GM10847 (cell line): Measurements from ENCODE around the gene WDR89.

ENCODE experiments used
- POLR2A ChIP-seq: IDR thresholded peaks from 2 replicates; pipeline ENCODE4 v1.6.1; 2011; ENCODE audit not compliant: insufficient read length; ENCODE audit errors: extremely low read depth

Gene WDR89

DNA sequence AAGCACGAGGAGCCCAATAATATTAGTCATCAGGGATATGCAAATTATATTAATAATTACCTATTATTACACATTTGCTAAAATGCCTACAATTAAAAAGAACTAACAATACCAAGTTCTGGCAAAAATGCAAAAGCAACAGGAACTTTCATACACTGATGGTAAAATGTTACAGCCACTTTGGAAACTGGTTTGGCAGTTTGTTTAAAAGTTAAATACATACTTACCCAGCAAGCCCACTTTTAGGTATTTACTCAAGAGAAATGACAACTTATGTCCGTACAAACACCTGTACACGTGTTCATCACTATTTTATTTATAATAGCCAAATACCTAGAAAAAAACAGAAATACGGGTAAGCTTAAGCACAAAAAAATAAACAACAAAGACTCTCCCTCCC is 17.0 kb downstream of the WDR89 start:
- TF ChIP-seq POLR2A = no peak

DNA sequence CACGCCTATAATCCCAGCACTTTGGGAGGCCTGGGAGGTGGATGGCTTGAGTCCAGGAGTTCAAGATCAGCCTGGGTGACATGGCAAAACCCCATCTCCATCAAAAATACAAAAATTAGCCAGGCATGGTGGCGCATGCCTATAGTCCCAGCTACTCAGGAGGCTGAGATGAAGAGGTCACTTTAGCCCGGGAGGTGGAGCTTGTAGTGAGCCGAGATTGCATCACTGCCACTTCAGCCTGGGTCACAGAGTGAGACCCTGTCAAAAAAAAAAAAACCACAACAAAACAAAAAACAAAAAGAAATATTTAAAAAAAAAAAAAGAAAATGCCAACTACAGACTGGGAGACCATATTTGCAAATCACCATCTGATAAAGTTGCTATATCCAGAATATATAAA is 17.5 kb downstream of the WDR89 start:
- no peak for TF ChIP-seq POLR2A

DNA sequence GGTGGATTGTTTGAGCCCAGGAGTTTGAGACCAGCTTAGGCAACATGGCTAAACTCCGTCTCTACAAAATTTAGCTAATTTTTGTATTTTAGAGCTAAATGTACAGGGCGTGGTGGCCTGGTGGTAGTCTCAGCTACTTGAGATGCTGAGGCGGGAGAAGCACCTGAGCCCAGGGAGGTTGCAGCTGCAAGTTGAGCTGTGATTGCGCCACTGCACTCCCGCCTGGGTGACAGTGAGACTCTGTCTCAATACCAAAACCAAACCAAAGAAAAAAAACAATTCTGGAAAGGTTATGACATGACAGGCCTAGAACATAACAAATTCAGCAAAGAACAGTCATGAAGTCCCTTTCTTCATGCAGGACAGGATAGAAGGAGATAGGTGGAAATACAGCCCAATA is 25.7 kb downstream of the WDR89 start:
- TF ChIP-seq POLR2A = no peak

DNA sequence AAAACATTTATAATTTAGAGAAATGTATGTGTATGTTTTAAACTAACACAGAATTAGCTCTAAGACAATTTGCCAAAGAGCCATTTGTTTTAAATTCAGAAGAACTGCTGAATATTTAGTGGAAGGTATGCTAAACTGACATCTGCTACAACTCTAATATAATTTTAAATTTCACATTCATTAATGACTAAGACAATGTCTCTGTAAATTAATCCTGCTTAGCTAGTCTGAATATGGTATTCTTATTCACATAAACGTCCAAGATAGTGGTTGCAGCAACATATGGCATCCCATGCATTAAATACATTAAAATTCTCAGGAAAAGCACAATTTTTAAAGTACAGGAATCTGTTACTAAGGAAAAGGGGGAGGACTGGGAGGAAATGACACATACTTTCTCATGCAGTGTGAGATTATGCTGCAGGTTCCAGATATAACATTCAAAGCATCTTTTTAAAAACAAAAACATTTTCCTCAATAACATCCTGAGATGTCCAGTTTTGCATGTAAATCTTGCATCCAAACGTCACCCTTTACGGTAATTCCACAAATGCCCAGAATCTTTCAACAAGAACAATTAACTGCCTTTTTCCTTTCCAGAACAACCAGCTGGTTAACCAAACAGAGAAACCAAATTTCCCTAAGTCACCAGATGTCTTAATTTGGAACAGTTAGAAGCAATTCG is 26.9 kb downstream of the WDR89 start:
- TF ChIP-seq POLR2A = no peak

DNA sequence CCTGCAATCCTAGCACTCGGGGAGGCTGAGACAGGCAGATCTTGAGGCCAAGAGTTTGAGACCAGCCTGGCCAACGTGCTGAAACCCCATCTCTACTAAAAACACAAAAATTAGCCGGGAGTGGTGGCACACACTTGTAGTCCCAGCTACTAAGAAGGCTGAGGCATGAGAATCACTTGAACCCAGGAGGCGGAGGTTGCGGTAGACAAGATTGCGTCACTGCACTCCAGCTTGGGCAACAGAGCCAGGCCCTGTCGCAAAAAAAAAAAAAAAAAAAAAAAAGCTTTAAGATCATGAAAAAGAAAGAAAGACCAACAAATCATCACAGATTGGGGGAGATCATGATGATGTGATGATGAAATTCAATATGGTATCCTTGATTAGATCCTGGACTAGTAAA is 30.6 kb downstream of the WDR89 start:
- TF ChIP-seq POLR2A = no peak

DNA sequence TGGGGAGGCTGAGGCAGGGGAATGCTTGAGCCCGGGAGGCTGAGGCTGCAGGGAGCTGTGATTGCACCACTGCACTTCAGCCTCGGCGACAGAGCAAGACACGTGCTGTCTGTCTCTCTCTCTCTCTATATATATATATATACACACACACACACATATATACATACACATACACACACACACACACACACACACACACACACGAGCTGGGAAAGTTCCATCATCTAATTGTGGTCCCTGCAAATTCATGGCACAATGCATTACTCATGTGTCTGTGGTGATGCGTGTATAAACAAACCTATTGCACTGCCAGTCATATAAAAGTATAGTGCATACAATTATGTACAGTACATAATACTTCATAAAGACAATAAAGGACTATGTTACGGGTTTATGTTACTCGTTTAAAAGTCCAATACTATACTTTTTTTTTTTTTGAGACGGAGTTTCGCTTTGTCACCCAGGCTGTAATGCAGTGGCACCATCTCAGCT is 36.6 kb downstream of the WDR89 start:
- no peak for TF ChIP-seq POLR2A

DNA sequence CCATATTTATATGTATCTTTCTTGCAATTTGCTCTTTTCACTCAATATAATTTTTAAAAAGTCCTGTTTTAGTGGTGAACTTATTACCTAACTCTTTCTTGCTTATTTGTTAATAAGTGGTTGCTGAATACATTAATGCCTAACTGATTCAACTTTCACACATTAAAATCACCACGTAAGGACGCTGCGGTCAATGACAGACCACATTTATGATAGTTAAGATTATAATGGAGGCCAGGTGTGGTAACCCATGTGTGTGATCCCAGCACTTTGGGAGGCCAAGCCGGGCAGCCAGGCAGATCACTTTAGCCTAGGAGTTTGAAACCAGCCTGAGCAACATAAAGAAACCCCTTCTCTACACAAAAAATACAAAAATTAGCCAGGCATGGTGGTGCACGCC is 37.0 kb downstream of the WDR89 start:
- TF ChIP-seq POLR2A = no peak

DNA sequence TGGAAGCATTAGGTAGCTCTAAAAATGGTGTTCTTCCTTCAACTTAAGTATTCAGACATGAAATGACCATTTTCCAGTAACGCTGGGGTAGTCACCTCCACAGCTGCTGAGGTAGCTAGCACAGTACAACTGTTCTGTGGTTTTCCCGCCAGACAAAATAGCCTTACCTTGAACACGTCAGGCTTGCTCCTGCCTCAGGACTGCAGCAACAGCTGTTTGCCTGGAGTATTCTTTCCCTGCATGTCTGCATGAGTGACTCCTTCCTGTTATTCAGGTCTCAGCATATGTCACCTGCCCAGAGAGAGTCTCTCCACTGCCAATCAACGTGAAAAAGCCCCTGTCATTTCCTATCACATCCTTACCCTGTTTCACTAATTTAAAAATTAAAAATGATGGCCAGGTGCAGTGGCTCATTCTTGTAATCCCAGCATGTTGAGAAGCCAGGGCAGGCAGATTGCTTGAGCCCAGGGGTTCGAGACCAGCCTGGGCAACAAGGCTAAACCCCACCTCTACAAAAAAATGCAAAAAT is 37.9 kb downstream of the WDR89 start:
- TF ChIP-seq POLR2A = no peak

DNA sequence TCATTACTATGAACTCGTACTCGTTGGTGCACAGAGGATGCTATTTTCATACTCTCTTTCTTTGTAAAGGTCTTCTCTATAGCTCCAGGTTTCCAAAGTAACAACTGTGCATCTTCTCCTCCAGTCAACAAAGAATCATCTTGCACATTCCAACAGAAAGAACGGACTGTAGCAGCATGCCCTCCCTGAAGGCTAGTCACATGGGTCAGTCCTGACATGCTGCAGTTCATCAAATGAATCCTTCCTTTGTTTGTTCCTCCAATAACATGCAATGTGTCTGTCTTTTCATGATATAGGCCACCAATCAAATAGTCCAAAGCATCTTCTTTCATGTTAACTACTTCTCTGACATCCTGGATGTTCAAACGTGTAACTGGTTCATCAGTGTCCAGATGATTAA is 42.9 kb downstream of the WDR89 start:
- no peak for TF ChIP-seq POLR2A

DNA sequence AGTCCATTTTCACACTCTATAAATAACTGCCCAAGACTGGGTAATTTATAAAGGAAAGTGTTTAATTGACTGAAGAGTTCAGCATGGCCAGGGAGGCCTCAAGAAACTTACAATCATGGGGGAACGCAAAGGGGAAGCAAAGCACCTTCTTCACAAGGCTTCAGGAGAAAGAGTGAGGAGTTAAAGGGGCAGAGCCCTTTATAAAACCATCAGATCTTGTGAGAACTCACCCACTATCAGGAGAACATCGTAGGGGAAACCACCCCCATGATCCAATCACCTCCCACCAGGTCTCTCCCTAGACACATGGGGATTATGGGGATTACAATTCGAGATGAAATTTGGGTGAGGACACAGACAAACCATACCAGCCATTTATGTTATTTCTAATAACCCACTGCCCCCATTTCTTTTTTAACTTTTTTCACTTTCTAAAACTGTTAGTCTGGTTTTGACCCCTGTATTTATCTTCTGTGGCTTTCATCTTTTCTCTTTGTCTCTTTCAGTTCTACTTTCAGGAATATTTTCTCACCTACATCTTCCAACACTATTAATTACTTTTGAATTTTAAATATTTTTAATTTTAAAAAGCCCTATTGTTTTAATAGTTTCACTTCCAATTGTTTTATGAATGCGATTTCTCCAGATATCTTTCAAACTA is 44.5 kb downstream of the WDR89 start:
- no peak for TF ChIP-seq POLR2A

DNA sequence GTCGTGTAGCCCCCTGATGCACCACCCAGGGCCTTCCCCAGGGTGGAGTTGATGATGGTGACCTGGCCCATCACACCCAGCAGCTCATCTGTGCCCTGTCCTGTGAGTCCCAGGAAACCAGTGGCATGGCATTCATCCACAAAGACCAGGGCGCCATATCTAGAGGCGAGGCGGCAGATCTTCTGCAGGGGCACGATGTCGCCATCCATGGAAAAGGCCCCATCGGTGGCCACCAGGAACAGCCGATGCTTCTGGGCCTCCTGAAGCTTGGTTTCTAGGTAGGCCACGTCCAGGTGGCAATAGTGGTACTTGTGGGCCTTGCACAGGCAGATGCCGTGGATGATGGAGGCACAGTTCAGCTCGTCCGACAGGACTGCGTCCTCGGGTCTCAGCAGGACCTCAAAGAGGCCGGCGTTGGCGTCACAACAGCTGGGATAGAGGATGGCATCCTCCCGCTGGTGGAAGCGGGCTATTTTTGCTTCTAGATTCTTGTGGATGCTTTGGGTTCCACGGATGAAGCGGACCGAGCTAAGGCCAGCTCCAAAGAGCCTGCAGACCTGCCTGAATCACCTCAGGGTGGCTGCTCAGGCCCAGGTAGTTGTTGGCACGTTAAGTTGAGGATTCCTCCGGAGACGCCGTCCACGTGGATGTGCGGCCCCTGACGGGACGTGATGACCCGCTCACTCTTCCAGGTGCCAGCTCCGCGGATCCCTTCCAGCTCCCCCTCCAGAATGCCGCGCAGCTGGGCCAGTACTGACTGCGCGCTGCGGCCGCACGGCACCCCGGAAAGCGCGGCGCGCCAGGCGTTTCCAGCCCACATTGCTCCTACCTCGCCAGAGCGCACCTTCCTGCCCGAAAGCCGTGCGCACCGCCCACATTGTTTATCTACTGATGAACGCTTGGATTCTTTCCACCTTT is 47.0 kb downstream of the WDR89 start:
- no peak for TF ChIP-seq POLR2A

DNA sequence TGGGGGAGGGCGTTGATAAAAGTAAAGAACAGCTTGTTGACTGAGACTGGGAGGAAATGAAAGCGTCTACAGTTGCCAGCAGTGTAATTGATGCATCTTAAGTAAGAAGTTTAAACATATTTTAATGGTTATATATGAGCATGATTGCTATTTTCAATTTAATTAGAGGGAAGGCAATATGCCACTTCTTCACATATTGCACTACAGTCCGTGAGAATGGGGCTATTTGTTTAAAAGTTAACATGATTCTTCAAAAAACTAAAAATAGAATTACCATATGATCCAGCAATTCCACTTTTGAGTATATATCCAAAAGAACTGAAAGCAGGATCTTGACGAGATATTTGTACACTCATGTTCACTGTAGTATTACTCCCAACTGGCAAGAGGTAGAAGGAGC is 60.2 kb downstream of the WDR89 start:
- no peak for TF ChIP-seq POLR2A

DNA sequence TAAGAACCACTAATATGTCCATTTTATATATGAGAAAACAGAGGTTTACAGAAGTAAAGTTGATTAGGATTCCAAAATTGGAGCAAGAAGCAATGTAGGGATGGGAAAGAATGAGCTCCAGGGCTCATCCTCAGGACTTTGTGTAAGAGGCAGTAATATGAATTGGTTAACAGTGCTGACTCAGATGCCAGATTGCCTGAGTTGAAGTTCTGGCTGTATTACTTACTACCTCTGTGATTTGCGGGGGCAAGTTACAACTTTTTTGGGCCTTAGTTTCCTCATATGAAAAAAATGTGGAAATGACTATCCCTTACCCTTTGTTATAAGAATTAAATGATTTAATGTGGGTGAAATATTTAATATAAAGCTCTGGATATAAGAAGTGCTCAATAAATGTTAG is 63.4 kb downstream of the WDR89 start:
- TF ChIP-seq POLR2A = no peak

DNA sequence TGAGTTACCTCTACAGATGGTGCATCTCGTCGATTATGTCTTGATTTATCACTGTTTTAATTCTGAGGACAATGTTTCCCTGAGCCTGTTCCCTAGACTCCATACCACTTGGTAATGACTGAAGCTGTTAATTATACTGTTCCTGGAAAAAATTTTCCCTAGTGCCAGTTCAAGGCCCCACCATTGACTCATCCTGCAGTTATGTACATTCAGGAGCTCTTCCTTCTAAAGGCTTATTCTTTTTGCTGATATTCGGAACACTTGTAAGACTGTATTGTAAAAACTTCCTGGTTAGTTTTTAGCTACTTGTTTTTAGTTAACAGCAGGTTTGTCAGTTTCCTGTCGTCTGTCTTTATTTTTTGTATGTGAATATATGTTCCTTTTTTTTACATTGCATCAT is 68.1 kb downstream of the WDR89 start:
- no peak for TF ChIP-seq POLR2A

DNA sequence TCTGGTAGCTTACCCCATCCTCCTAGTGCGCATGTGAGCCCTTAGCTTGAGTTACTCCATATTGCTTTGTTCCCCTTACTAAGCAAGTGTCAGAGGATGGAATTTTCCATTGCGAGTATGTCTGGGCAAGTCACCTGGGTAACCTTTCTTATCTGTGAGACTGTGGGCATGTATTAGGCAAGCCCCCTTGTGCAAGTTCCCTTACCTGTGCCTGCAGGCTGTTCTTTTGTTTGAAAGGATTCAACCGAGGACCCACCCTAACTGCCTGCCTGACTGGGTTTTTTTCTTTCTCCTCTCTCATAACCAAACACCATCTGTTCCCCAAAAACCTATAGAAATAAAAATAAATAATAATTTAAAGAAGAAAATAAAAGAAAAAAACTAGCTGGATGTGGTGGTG is 76.2 kb downstream of the WDR89 start:
- no peak for TF ChIP-seq POLR2A

DNA sequence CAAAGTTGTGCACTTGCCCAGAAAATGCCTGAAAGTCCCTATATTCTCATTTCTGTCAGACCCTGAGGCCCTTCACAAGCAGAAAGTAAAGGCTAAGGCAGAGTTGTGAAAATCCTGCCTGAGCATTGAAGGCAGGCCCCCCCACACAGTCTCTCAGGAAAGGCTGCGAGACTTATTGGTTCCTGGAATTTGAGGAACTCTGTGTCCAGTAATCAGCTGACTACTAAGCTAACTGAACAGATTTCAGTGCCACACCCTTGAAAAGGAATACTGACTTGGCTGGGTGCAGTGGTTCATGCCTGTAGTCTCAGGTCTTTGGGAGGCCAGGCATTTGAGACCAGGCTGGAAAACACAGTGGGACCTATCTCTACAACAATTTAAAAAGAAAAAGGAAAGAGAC is 77.4 kb downstream of the WDR89 start:
- no peak for TF ChIP-seq POLR2A
